Thyroid gland (tissue), 4 donors: Measurements from ENCODE around the gene RBM23.

Source experiments
- CTCF ChIP-seq, 6 experiments: fragments of 200-600 bp in 3 of 6; fragments of 450-650 bp in 3 of 6; sonication (generic) in 3 of 6; IDR thresholded peaks; one replicate each; pipeline ENCODE4 v1.5.1; 2016 to 2019; ENCODE audit warnings: antibody characterized with exemption in 6 of 6, mild to moderate bottlenecking in 2 of 6, inconsistent platforms in 1 of 6, moderate library complexity in 1 of 6
- POLR2A ChIP-seq, 2 donors: fragments of 450-650 bp; IDR thresholded peaks; one replicate each; pipeline ENCODE4 v1.6.1; 2017; ENCODE audit warnings: antibody characterized with exemption in 2 of 2, mild to moderate bottlenecking in 2 of 2, moderate library complexity in 1 of 2

GRCh38 chr14:22845821-22846625 lies 72.9 kb downstream of the RBM23 start:
- TF ChIP-seq POLR2A (IDR thresholded peaks at IDR 0.05) = no peak
- no peak for TF ChIP-seq CTCF (IDR thresholded peaks at IDR 0.05)
